ENCODE results near the gene EXTL1.

The EXTL1 gene

DNA sequence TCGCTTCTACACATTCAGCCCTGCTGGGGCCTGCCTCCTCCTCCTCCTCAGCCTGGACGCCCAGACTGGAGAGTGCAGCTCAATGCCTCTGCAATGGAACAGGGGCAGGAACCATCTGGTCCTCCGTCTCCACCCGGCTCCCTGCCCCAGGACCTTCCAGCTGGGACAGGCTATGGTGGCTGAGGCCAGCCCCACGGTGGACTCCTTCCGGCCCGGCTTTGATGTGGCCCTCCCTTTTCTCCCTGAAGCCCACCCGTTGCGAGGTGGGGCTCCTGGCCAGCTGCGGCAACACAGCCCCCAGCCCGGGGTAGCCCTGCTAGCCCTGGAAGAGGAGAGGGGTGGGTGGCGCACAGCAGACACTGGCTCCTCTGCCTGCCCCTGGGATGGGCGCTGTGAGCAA lies 1.4 kb downstream of the EXTL1 start:
- TF ChIP-seq CTCF (IDR thresholded peaks at IDR 0.05; ENCODE audit: low read depth, low read length): no peak
- DNase-seq (ENCODE audit: low read depth in 2 of 2): no peak
- no peak overlapping the region for H3K4me3 ChIP-seq (replicated peaks in 1 of 2; ENCODE audit: low read depth in 2 of 2, low read length in 2 of 2)

- TF ChIP-seq CTCF (IDR thresholded peaks at IDR 0.05; ENCODE audit: low read depth, low read length): no peak
- H3K4me3 ChIP-seq (replicated peaks in 1 of 2; ENCODE audit: low read depth in 2 of 2, low read length in 2 of 2): no peak overlapping the region
- no peak for DNase-seq (ENCODE audit: low read depth in 2 of 2)
Observed at GRCh38 chr1:26023826-26024225, 2.3 kb downstream of the EXTL1 start.

DNA sequence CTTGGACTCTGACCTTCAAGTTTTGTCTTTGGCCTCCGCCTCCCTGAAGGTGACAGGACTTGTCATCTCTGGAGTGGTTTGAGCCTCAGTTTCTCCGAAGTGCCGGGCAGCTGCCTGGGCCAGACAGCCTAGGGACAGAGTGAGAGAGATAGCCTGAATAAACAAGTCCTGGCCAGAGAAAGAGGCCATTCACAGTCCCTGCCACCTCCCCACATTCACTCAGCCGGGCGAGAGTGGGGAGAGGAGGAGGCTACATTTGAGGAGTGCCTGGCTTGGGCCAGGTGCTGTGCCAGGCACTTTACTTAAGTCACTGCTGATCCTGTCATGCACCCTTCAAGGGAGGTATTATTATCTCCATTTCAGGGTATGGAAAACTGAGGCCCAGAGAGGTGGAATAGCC lies 3.5 kb downstream of the EXTL1 start:
- TF ChIP-seq CTCF (IDR thresholded peaks at IDR 0.05; ENCODE audit: low read depth, low read length): no peak
- DNase-seq (ENCODE audit: low read depth in 2 of 2): no peak
- H3K4me3 ChIP-seq (replicated peaks in 1 of 2; ENCODE audit: low read depth in 2 of 2, low read length in 2 of 2): no peak overlapping the region

DNA sequence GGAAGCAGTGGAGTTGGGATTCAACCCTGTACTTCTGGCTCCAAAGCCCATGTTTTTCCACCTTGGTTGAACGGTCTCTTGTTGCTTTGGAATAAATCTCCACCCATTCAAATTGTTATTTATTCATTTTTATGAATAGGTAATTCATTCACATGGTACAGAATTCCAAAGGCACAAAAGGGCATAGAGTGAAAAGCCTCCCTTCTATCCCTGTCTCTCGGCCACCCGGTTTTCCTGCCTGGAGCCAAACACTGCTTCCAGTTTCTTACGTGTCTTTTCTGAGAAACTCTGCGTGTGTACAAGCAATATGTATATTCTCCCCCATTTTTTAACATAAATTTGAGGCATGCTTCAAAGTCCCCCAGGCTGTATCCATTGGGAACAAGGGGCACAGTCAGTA lies 3.9 kb downstream of the EXTL1 start:
- H3K4me3 ChIP-seq (replicated peaks in 1 of 2; ENCODE audit: low read depth in 2 of 2, low read length in 2 of 2): no peak overlapping the region
- TF ChIP-seq CTCF (IDR thresholded peaks at IDR 0.05; ENCODE audit: low read depth, low read length): no peak

GRCh38 chr1:26027716-26028489 lies 6.3 kb downstream of the EXTL1 start:
- no peak overlapping the region for H3K4me3 ChIP-seq (replicated peaks in 1 of 2; ENCODE audit: low read depth in 2 of 2, low read length in 2 of 2)
- DNase-seq (ENCODE audit: low read depth in 2 of 2): no peak
- TF ChIP-seq CTCF (IDR thresholded peaks at IDR 0.05; ENCODE audit: low read depth, low read length): no peak

More for the DNA sequence above, 3.9 kb downstream of the EXTL1 start:
- no peak for DNase-seq (ENCODE audit: low read depth in 2 of 2)

DNA sequence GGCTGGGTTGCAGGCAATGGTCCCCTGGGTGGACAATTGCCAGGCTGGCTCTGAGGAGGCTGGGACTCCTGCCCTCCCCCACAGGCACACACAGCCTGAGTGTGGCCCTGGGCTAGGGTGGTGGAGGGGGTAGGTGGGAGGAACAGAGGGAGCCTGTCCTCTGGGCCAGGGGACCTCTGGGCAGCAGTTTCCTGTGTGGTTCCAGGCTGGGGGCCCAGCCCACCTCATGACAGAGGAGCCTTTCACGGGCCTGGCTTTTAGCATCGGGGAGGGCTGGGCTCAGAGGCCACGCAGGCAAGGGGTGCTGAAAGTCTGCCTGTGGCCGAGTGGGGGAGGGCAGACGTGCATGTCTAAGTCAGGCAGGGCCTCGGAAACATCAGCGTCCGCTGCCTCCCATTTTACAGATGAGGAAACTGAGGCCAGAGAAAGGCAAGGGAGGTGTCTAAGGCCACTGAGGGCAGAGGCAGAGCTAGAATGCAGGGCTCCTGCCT lies 7.0 kb downstream of the EXTL1 start:
- TF ChIP-seq CTCF (IDR thresholded peaks at IDR 0.05; ENCODE audit: low read depth, low read length): no peak
- DNase-seq (ENCODE audit: low read depth in 2 of 2): no peak
- H3K4me3 ChIP-seq (replicated peaks in 1 of 2; ENCODE audit: low read depth in 2 of 2, low read length in 2 of 2): no peak overlapping the region

Data from cardiac fibroblast (primary cell).